CD4-positive, alpha-beta T cell treated with Interleukin-6 for 4 hours (primary cell): Measurements from ENCODE around the gene RASSF8.

ENCODE experiments used
- DNase-seq: peaks from one replicate; pipeline ENCODE4 v3.0.0-alpha.2; 2020; ENCODE audit warnings: mixed read lengths

The RASSF8 gene

GRCh38 chr12:25993901-25994651 is 35.6 kb downstream of the RASSF8 start:
- DNase-seq = no peak

- no peak for DNase-seq
Observed at GRCh38 chr12:25994901-25995625, 36.6 kb downstream of the RASSF8 start.

DNA sequence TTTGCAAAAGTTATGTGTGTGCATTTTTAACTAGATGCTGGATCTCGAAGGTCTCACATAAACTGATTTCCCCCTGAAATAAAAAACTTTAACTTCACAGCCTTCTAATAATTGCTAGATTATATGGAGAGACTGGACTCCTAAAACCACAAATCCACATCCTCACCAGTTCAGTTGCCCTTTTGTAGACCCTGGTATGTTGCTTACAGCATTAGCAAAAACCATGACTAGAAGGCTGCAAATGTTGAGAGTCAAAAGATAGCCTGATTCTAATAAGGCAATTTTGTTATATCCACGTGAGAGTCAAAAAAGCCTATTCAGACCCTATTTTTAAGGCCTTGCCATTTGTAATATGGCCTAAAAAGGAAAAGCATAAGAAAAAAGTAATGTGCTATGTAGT is 37.4 kb downstream of the RASSF8 start:
- no peak for DNase-seq

GRCh38 chr12:25996677-25997076 is 38.2 kb downstream of the RASSF8 start:
- no peak for DNase-seq

- DNase-seq = no peak
Observed at GRCh38 chr12:25997201-25997963, 38.9 kb downstream of the RASSF8 start.

DNA sequence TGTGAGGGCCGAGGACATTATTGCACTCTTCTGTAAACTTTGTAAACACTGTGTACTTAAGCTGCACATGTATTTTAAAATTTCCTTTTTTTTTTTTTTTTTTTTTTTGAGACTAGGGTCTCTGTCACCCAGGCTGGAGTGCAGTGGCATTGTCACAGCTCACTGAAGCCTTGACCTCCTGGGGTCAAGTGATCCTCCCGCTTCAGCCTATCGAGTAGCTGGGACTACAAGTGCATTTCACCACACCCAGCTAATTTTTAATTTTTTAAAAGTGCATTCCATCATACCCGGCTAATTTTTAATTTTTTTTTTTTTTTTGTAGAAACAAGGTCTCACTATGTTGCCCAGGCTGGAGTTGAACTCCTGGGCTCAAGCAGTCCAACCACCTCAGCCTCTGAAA is 42.4 kb downstream of the RASSF8 start:
- DNase-seq = no peak

DNA sequence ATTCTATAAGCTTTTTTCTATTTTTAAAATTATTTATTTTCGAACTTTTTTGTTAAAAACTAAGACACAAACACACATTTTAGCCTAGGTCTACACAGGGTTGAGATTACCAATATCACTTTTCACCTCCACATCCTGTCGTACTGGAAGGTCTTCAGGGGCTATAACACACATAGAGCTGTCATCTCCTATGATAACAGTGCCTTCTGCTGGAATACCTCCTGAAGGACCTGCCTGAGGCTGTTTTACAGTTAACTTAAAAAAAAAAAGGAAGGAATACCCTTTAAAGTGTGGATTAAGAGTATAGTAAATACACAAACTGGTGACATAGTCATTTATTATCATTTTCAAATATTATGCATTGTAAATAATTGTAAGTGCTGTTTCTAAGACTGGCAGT is 43.0 kb downstream of the RASSF8 start:
- no peak for DNase-seq

DNA sequence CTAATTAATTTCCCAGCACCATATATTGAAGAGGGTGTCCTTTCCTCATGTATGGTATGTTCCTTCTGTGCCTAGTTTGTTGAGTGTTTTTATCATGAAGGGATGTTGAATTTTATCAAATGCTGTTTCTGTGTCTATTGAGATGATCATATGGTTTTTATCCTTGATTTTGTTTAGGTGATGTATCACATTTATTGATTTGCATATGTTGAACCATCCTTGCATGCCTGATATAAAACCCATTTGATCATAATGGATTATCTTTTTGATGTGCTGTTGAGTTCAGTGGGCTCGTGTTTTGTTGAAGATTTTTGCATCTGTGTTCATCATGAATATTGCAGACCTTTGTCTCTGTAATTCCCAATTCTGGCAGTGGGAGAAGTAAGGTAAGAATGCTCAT is 44.6 kb downstream of the RASSF8 start:
- DNase-seq = no peak

GRCh38 chr12:26007566-26007965 is 49.1 kb downstream of the RASSF8 start:
- DNase-seq = no peak

DNA sequence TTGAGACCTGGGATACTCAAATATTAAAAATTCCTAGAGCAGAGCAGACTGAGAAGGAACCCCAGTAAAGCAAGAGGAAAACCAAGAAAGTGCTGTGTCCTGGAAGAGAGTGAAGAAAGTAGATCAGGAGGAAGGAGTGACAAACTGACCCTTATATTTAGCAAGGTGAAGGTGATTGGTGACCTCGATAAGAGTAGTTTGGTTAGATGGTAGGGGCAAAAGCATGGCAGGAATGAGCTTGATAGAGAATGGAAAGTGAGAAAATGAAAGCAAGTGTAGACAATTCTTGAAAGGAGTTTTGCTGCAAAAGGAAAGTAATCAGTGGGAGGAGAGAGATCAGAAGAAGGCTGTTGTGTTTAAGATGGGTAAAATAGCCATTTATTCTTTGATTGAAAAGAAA is 51.1 kb downstream of the RASSF8 start:
- DNase-seq = no peak

DNA sequence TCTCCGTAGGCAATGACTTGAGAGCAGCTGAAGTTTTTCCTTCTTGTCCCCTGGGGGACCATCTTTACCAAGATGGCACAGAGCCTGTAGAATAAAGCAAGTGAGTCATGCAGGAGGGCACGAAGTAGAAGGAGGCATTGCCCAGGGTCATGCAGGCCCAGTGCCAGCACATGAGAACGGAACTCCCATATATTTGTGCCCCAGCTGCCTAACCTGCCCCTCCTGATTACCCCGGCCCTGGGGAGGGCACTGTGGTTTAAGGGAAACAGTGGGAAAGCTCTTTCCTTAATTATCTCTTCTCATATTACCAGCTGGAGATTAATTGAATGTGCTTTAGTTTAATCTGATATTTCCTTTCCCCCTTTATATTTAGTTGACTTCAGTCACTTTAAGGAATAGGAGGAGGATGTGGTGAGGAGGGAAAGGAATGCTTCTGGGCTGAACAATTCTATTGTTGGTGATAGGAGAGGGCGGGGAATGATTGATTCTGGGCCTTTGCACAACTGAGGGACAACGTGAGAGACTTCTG is 51.9 kb downstream of the RASSF8 start:
- no peak for DNase-seq

DNA sequence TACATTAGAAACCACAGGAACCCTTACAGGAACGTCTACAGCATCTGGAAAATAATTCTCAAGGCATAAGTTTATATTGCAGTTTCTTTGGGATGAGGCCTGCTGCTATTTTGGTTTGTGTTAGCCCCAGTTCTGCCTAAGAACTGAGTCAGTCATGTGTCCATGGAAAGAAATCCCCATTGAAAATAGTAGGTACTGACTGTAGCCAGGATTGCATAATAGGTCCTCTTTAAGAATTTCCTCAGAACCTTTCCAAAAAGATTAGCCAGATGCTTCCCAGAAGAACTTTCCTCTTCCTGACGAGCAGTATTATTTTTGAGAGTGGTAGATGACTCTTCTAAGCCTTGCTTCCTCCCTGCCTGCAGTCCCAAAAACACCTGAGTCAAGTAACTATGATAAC is 52.6 kb downstream of the RASSF8 start:
- DNase-seq = no peak

- DNase-seq = no peak
Observed at GRCh38 chr12:26014085-26014484, 55.6 kb downstream of the RASSF8 start.

DNA sequence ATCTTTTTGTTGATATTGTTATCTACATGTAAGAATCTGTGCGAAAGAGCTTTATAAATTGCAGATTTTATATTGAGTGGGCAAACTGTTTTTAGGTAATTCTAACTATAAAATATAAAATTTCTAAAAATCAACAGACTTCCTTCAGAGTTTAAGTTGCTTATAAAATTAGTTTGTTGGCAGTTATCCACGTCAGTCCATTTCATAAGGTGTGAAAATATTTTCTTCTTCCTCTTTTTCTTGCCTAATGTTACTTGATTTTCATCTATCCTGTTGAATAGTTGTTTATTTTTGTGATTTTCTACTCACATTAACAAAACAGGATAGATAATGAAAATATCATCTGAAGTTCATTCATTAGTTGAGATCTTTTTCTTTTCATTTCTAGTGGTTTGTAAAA is 58.0 kb downstream of the RASSF8 start:
- no peak for DNase-seq

- DNase-seq = no peak
Observed at GRCh38 chr12:26017484-26018211, 59.2 kb downstream of the RASSF8 start.

DNA sequence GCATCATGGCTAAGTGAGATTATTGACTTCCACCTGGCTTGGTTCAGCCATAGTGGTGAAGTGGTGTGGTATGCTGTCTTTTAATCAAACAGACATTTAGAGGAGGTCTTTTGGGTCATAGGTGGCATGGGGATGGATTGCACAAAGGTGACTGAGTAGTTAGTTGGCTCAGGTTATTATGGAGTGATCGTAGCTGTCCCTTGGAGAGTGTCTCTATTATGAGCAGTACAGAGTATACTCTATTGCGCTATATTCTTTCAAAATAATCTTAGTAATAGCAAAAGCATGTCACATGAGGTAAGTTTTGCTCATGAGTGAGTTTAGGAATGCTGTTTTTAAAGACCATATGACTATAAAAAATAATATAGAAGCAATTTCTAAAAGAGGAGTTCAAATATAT is 60.4 kb downstream of the RASSF8 start:
- DNase-seq = no peak

GRCh38 chr12:26021534-26021933 is 63.1 kb downstream of the RASSF8 start:
- no peak for DNase-seq

GRCh38 chr12:26022043-26022442 is 63.6 kb downstream of the RASSF8 start:
- no peak for DNase-seq

DNA sequence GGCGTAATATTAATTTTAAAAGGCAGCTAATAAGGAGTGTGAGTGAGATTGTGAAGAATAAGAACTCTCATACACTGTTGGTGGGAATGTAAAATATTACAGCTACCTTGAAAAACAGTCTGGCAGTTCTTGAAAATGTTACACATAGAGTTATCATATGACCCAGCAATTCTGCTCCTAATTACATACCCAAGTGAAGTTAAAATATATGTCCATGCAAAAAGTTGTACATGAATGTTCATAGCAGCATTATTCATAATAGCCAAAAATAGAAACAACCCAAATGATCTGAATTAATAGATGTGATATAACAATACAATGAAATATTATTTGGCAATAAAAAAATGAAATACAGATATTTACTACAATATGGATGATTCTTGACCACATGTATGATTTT is 68.2 kb downstream of the RASSF8 start:
- no peak for DNase-seq

DNA sequence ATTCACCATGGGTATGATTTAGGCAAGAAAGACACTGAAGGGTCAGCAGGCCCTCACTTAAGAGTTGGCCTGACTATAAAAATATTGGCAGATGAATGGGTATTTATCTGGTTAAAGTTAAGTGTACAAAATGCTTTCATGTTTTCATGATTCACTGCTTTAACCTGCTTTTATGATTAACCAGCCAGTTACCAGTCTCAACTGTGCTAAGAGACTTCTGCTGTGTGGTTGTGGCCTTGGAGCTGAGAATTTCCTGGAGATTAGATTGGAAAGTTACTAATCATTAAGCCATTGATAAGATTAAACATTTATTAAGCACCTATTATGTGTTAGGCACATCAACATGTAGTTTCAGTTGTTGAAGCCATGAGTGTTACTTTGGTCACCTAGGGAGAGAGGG is 68.9 kb downstream of the RASSF8 start:
- DNase-seq = no peak

- DNase-seq = peak; percentile 8
Observed at GRCh38 chr12:26028953-26029735, 70.7 kb downstream of the RASSF8 start.

- no peak for DNase-seq
Observed at GRCh38 chr12:26029736-26030022, 71.2 kb downstream of the RASSF8 start.
